HepG2 (cell line): ENCODE results near the gene FAM32A. TPM values are rescaled to one million over a fixed set of nuclear protein-coding genes. Genes with fewer than 3 reads are reported as not detected.

ENCODE experiments used
- ATAC-seq: fragments of 200-7000 bp; cut with Tn5 transposase; 3 replicates; pipeline ENCODE4 v1.9.1; 2020; ENCODE audit warnings: mild to moderate bottlenecking, moderate library complexity
- BruUV-seq: library from RNA; stranded (reverse); fragments of 400-500 nt; replicated peaks from 2 replicates; lab custom pipeline; 2021; lab: Mats Ljungman, UMichigan
- CTCF ChIA-PET: fragments of 300-600 bp; formaldehyde crosslinking; extraction: SDS; loops from one replicate; lab custom pipeline; 2021; ENCODE audit warnings: low total read pairs, inconsistent platforms, low intra/inter-chr PET ratio; lab: Yijun Ruan, JAX
- POLR2A ChIA-PET: fragments of 350-600 bp; sonication (Branson Sonifier 250); formaldehyde crosslinking; loops from one replicate; lab custom pipeline; 2020; ENCODE audit warnings: antibody characterized with exemption, inconsistent platforms; lab: Yijun Ruan, JAX
- DNase-seq: peaks from one replicate; pipeline ENCODE4 v3.0.0-alpha.2; 2015; ENCODE audit warnings: low spot score
- FAIRE-seq: peaks from 3 replicates; lab custom pipeline; 2011; peaks lifted over from hg19 to GRCh38; lab: Jason Lieb, UNC
- H2AFZ ChIP-seq: one replicate; pipeline ENCODE4 v1.6.1; 2011; ENCODE audit warnings: low read length, inconsistent platforms
- H3K27ac ChIP-seq: fragments of 300-600 bp; 3 replicates; pipeline ENCODE4 v1.8.0; 2011; ENCODE audit warnings: mixed run types, mild to moderate bottlenecking, mixed read lengths, low read length, inconsistent platforms; ENCODE audit not compliant: insufficient read depth; ENCODE audit errors: extremely low read length
- H3K27me3 ChIP-seq, 2 experiments: fragments of 200-600 bp in 1 of 2; 2 replicates in 1 of 2; 3 replicates in 1 of 2; pipeline versions ENCODE4 v1.6.0 to v1.8.0; 2011; ENCODE audit warnings: low read length in 2 of 2, mild to moderate bottlenecking in 2 of 2, moderate library complexity in 2 of 2, inconsistent platforms in 1 of 2; ENCODE audit not compliant: insufficient read depth in 2 of 2, control insufficient read depth in 1 of 2
- H3K36me3 ChIP-seq, 2 experiments: fragments of 200-600 bp in 1 of 2; replicated peaks in 1 of 2; 2 replicates in 1 of 2; 3 replicates in 1 of 2; pipeline versions ENCODE4 v1.5.1 to v1.8.0; 2011; ENCODE audit warnings: low read length in 2 of 2, inconsistent platforms in 1 of 2; ENCODE audit not compliant: insufficient read depth in 2 of 2, control insufficient read depth in 1 of 2
- H3K4me1 ChIP-seq: 2 replicates; pipeline ENCODE4 v1.5.1; 2012; ENCODE audit warnings: low read length, inconsistent platforms; ENCODE audit not compliant: insufficient read depth
- H3K4me2 ChIP-seq: 2 replicates; pipeline ENCODE4 v1.6.0; 2011; ENCODE audit warnings: low read depth, low read length, inconsistent platforms
- H3K4me3 ChIP-seq, 3 experiments: fragments of 200-600 bp in 1 of 3; sonication (generic), shearing (Covaris generic) in 1 of 3; replicated peaks in 1 of 3; 2 replicates each; pipeline ENCODE4 v1.5.1; 2011 to 2016; ENCODE audit warnings: low read length in 3 of 3, inconsistent platforms in 2 of 3, low read depth in 2 of 3, mild to moderate bottlenecking in 2 of 3, control low read depth in 1 of 3, mixed read lengths in 1 of 3; ENCODE audit not compliant: insufficient read depth in 1 of 3
- H3K79me2 ChIP-seq: one replicate; pipeline ENCODE4 v1.6.1; 2011; ENCODE audit warnings: low read length, inconsistent platforms; ENCODE audit not compliant: insufficient read depth
- H3K9ac ChIP-seq: 2 replicates; pipeline ENCODE4 v1.6.0; 2011; ENCODE audit warnings: mild to moderate bottlenecking, low read depth, low read length, inconsistent platforms; ENCODE audit not compliant: insufficient read depth
- H3K9me3 ChIP-seq: 2 replicates; pipeline ENCODE4 v1.5.1; 2012; ENCODE audit warnings: mild to moderate bottlenecking, low read length
- H4K20me1 ChIP-seq: 2 replicates; pipeline ENCODE4 v1.6.0; 2011; ENCODE audit warnings: inconsistent platforms, mild to moderate bottlenecking, low read length, moderate library complexity; ENCODE audit not compliant: insufficient read depth
- CREM ChIP-seq, 2 experiments: sonication (generic) in 1 of 2; formaldehyde crosslinking in 1 of 2; IDR thresholded peaks; 2 replicates each; pipeline versions ENCODE4 v1.4.0 to v1.6.1; 2016 to 2020; ENCODE audit warnings: antibody characterized with exemption in 1 of 2, mild to moderate bottlenecking in 1 of 2, missing genetic modification reagents in 1 of 2
- DZIP1 ChIP-seq: sonication (generic); formaldehyde crosslinking; IDR thresholded peaks from 2 replicates; pipeline ENCODE4 v1.5.0; 2020; ENCODE audit warnings: mild to moderate bottlenecking, missing genetic modification reagents
- MAZ ChIP-seq, 2 experiments: sonication (generic) in 1 of 2; formaldehyde crosslinking in 1 of 2; IDR thresholded peaks; 2 replicates each; pipeline versions ENCODE4 v1.5.0 to v1.6.1; 2012 to 2020; ENCODE audit warnings: low read depth in 2 of 2, mild to moderate bottlenecking in 2 of 2, borderline replicate concordance in 1 of 2, improper control_type of control experiment in 1 of 2, low read length in 1 of 2, missing genetic modification reagents in 1 of 2, moderate library complexity in 1 of 2
- NFATC3 ChIP-seq: sonication (generic); formaldehyde crosslinking; IDR thresholded peaks from 2 replicates; pipeline ENCODE4 v1.5.1; 2020; ENCODE audit warnings: mild to moderate bottlenecking, missing genetic modification reagents
- POLR2AphosphoS5 ChIP-seq: IDR thresholded peaks from 2 replicates; pipeline ENCODE4 v1.6.1; 2012; ENCODE audit warnings: low read depth, low read length
- SETDB1 ChIP-seq: sonication (generic); formaldehyde crosslinking; IDR thresholded peaks from 2 replicates; pipeline ENCODE4 v1.5.1; 2020; ENCODE audit warnings: missing genetic modification reagents, mild to moderate bottlenecking, borderline replicate concordance
- SP4 ChIP-seq: sonication (generic); formaldehyde crosslinking; IDR thresholded peaks from 2 replicates; pipeline ENCODE4 v1.8.1; 2023; ENCODE audit warnings: mild to moderate bottlenecking, missing genetic modification reagents
- ZFP41 ChIP-seq: sonication (generic); formaldehyde crosslinking; IDR thresholded peaks from 2 replicates; pipeline ENCODE4 v1.4.0; 2020; ENCODE audit warnings: mild to moderate bottlenecking, missing genetic modification reagents, borderline replicate concordance
- ZNF318 ChIP-seq: sonication (generic); formaldehyde crosslinking; IDR thresholded peaks from 2 replicates; pipeline ENCODE4 v1.4.0; 2020; ENCODE audit warnings: mild to moderate bottlenecking, missing genetic modification reagents
- ZNF614 ChIP-seq: IDR thresholded peaks from 2 replicates; pipeline ENCODE4 v1.6.1; 2018; ENCODE audit warnings: missing biosample characterization, missing genetic modification reagents, inconsistent platforms, borderline replicate concordance
- WGBS: methylation state at CpG from one replicate; pipeline ENCODE4 v1.1.6; 2017; ENCODE audit warnings: low lambda C conversion rate; 5-methylcytosine and 5-hydroxymethylcytosine counted together
- in situ Hi-C: cut with HindIII; loops from 2 replicates; pipeline ENCODE4 v1.10.0; 2017; ENCODE audit warnings: low pct_unique_long_range_greater_than_20kb; ENCODE audit not compliant: extremely low pct_ligation_motif_present
- intact Hi-C: fragments of 100-400 bp; cut with micrococcal nuclease; formaldehyde crosslinking; loops from one replicate; pipeline ENCODE4 v1.10.0; 2022; ENCODE audit not compliant: unreplicated experiment
- polyA plus RNA-seq, 8 experiments: library from polyadenylated mRNA; depleted of rRNA in 3 of 8; stranded (reverse) in 7 of 8; unstranded in 1 of 8; fragments of >200 nt; fragmentation: Illumina TruSeq in 4 of 8; extraction: Trizol in 4 of 8; gene quantifications; 2 replicates each; pipeline versions ENCODE4 v1.2.1 to v1.2.3, GENCODE V29; 2011 to 2016; ENCODE audit warnings: low read depth in 4 of 8, missing spikeins in 1 of 8, mixed read lengths in 1 of 8; ENCODE audit not compliant: insufficient read depth in 1 of 8
- total RNA-seq, 5 experiments: library from RNA; depleted of rRNA; stranded (reverse); fragments of >200 nt; fragmentation: Illumina TruSeq; extraction: Trizol; gene quantifications; 2 replicates each; pipeline ENCODE4 v1.2.3, GENCODE V29; 2016; ENCODE audit warnings: low read depth in 1 of 5

The FAM32A gene
- total and polyA plus RNA-seq, 2 of the 13 experiments (the other 11 are each of a cell fraction or from before 2014, with no cell fraction given): 85.8 to 86.2 TPM

GRCh38 chr19:16143399-16144215 lies 41.6 kb upstream of the FAM32A start, which contains the start of gene HSH2D (continued):
- TF ChIP-seq DZIP1 (no peak), MAZ (IDR thresholded peaks at IDR 0.05; ENCODE audit: borderline replicate concordance, low read depth, low read length) (no peak), MAZ (CRISPR knock-in tag; IDR thresholded peaks at IDR 0.05; ENCODE audit: low read depth) (0 out of 2 replicates have a peak, but pooled peaks have one; percentile 40), POLR2AphosphoS5 (peak; percentile 60), NFATC3 (CRISPR knock-in tag) (no peak)

GRCh38 chr19:16144216-16144581 lies 41.0 kb upstream of the FAM32A start:
- Histone ChIP-seq H4K20me1 (no peaks in the 10 kb centered on the region), H3K4me1 (peaks cover 33% of the 10 kb centered on the region), H3K36me3 (no peaks in the 10 kb centered on the region), H3K9me3 (no peaks in the 10 kb centered on the region), H3K4me3 (peak overlapping the region; percentile 56 to 68 (median 61); a peak in 5 of 6 replicates), H2AFZ (no peak overlapping the region), H3K27ac (peak overlapping the region; percentile 53), H3K27me3 (no peaks in the 10 kb centered on the region), H3K79me2 (no peaks in the 10 kb centered on the region), H3K9ac (peak overlapping the region; percentile 52; the same call in 1 of the 2 replicates), H3K4me2 (peak overlapping the region; percentile 89)
- WGBS: 14% methylated on average over 1 of the region's 1 CpG
- no peak for ATAC-seq
- ChIA-PET POLR2A (interaction anchor here (0.8 to 1.8 kb wide), 7 partner anchors 8 to 74 kb away, joined by 3 to 10 read pairs (median 4); partner anchors contain the start of gene FAM32A), CTCF (no interaction called here)
- intact Hi-C loops: no loop called here
- DNase-seq: no peak
- FAIRE-seq: no peak
- in situ Hi-C loops: no loop called here
- BruUV-seq: no TSS peak
- no peak for TF ChIP-seq SP4 (CRISPR knock-in tag)
- no peak for TF ChIP-seq CREM (IDR thresholded peaks at IDR 0.05)
- TF ChIP-seq CREM (CRISPR knock-in tag; IDR thresholded peaks at IDR 0.05): no peak
- no peak for TF ChIP-seq ZNF318
- TF ChIP-seq ZFP41: no peak
- TF ChIP-seq ZNF614 (CRISPR knock-in tag): no peak
- no peak for TF ChIP-seq SETDB1
